Osteoblast (primary cell): ENCODE data around the gene RASSF5. TPM values are rescaled to one million over a fixed set of nuclear protein-coding genes. Genes with fewer than 3 reads are reported as not detected.

Experiments used
- DNase-seq: peaks from one replicate; pipeline ENCODE4 v3.0.0; 2011; ENCODE audit warnings: low spot score, mixed read lengths; ENCODE audit not compliant: insufficient read length; ENCODE audit errors: missing footprints
- H2AFZ ChIP-seq: 2 replicates; pipeline ENCODE4 v1.6.0; 2011; ENCODE audit warnings: mild to moderate bottlenecking, low read length
- H3K27ac ChIP-seq: 2 replicates; pipeline ENCODE4 v1.5.1; 2011; ENCODE audit warnings: mild to moderate bottlenecking, low read depth, low read length, moderate library complexity
- H3K27me3 ChIP-seq: 2 replicates; pipeline ENCODE4 v1.6.0; 2012; ENCODE audit warnings: mild to moderate bottlenecking, control low read depth, inconsistent platforms, low read length, moderate library complexity; ENCODE audit not compliant: insufficient read depth
- H3K36me3 ChIP-seq: 2 replicates; pipeline ENCODE4 v1.5.1; 2011; ENCODE audit warnings: mild to moderate bottlenecking, low read length, control low read depth, moderate library complexity; ENCODE audit not compliant: insufficient read depth
- H3K4me1 ChIP-seq: 2 replicates; pipeline ENCODE4 v1.5.1; 2011; ENCODE audit warnings: mild to moderate bottlenecking, low read length, control low read depth, moderate library complexity; ENCODE audit not compliant: insufficient read depth
- H3K4me2 ChIP-seq: 2 replicates; pipeline ENCODE4 v1.6.0; 2011; ENCODE audit warnings: mild to moderate bottlenecking, low read length; ENCODE audit not compliant: insufficient read depth
- H3K4me3 ChIP-seq: fragments of 200-600 bp; sonication (generic); 3 replicates; pipeline ENCODE4 v1.5.1; 2012; ENCODE audit warnings: mild to moderate bottlenecking, low read length, inconsistent platforms; ENCODE audit not compliant: insufficient read depth
- H3K79me2 ChIP-seq: 2 replicates; pipeline ENCODE4 v1.6.0; 2012; ENCODE audit warnings: mild to moderate bottlenecking, low read length, control low read depth, inconsistent platforms; ENCODE audit not compliant: insufficient read depth
- H3K9me3 ChIP-seq: 2 replicates; pipeline ENCODE4 v1.5.1; 2011; ENCODE audit warnings: low read depth, low read length, control low read depth
- H4K20me1 ChIP-seq: 2 replicates; pipeline ENCODE4 v1.6.0; 2012; ENCODE audit warnings: mild to moderate bottlenecking, low read length, control low read depth; ENCODE audit not compliant: insufficient read depth
- CTCF ChIP-seq: IDR thresholded peaks from 2 replicates; pipeline ENCODE4 v1.5.1; 2011; ENCODE audit warnings: mild to moderate bottlenecking, low read depth, low read length, moderate library complexity; ENCODE audit errors: extremely low read depth
- total RNA-seq: library from RNA; depleted of rRNA; stranded (reverse); fragments of >200 nt; gene quantifications from 2 replicates; pipeline ENCODE4 v1.2.3, GENCODE V29; 2012

Gene RASSF5
- total RNA-seq, 1 donor: 0.72 TPM

- no peak for TF ChIP-seq CTCF
- H3K27me3 ChIP-seq: no peaks in the 10 kb centered on the region
- H3K4me3 ChIP-seq: no peak overlapping the region
- H3K79me2 ChIP-seq: no peaks in the 10 kb centered on the region
- no peaks in the 10 kb centered on the region for H3K9me3 ChIP-seq
- DNase-seq: no peak
- H4K20me1 ChIP-seq: no peaks in the 10 kb centered on the region
- H3K27ac ChIP-seq: no peak overlapping the region
- no peak overlapping the region for H3K4me2 ChIP-seq
- H3K4me1 ChIP-seq: peaks cover 18% of the 10 kb centered on the region
- H3K36me3 ChIP-seq: no peaks in the 10 kb centered on the region
- H2AFZ ChIP-seq: no peak overlapping the region
These were observed 34.0 kb downstream of the RASSF5 start for GRCh38 chr1:206541236-206541833.

GRCh38 chr1:206544562-206545257 is 37.4 kb downstream of the RASSF5 start:
- TF ChIP-seq CTCF: peak; percentile 89
- Histone ChIP-seq H3K79me2 (no peaks in the 10 kb centered on the region), H3K4me2 (no peak overlapping the region), H4K20me1 (no peaks in the 10 kb centered on the region), H3K27me3 (peaks cover 5% of the 10 kb centered on the region), H3K27ac (no peak overlapping the region), H3K4me3 (no peak overlapping the region), H3K4me1 (peaks cover 10% of the 10 kb centered on the region), H3K9me3 (no peaks in the 10 kb centered on the region), H3K36me3 (no peaks in the 10 kb centered on the region), H2AFZ (no peak overlapping the region)
- peak; percentile 87 for DNase-seq

GRCh38 chr1:206545351-206545750 is 38.0 kb downstream of the RASSF5 start:
- H3K27me3 ChIP-seq: peaks cover 11% of the 10 kb centered on the region
- H2AFZ ChIP-seq: no peak overlapping the region
- no peak overlapping the region for H3K27ac ChIP-seq
- H3K4me1 ChIP-seq: peaks cover 4% of the 10 kb centered on the region
- no peak for DNase-seq
- no peaks in the 10 kb centered on the region for H3K9me3 ChIP-seq
- H4K20me1 ChIP-seq: no peaks in the 10 kb centered on the region
- H3K36me3 ChIP-seq: no peaks in the 10 kb centered on the region
- no peak overlapping the region for H3K4me2 ChIP-seq
- no peak overlapping the region for H3K4me3 ChIP-seq
- H3K79me2 ChIP-seq: no peaks in the 10 kb centered on the region
- TF ChIP-seq CTCF: no peak

- no peaks in the 10 kb centered on the region for H3K9me3 ChIP-seq
- TF ChIP-seq CTCF: no peak
- H3K4me3 ChIP-seq: no peak overlapping the region
- DNase-seq: no peak
- H2AFZ ChIP-seq: no peak overlapping the region
- H3K4me1 ChIP-seq: no peaks in the 10 kb centered on the region
- no peak overlapping the region for H3K4me2 ChIP-seq
- H3K27ac ChIP-seq: no peak overlapping the region
- H3K27me3 ChIP-seq: peaks cover 16% of the 10 kb centered on the region
- no peaks in the 10 kb centered on the region for H3K36me3 ChIP-seq
- H4K20me1 ChIP-seq: no peaks in the 10 kb centered on the region
- H3K79me2 ChIP-seq: no peaks in the 10 kb centered on the region
These were observed 39.8 kb downstream of the RASSF5 start for GRCh38 chr1:206547104-206547503.
